Stimulated activated CD8-positive, alpha-beta memory T cell treated with anti-CD3 and anti-CD28 coated beads, Interleukin-15, amount 100 ng/mL, for 48 hours (primary cell): ENCODE data around the gene CDH23.

Experiments
- DNase-seq, 2 donors: peaks; one replicate each; pipeline ENCODE4 v3.0.0-alpha.2; 2020; ENCODE audit warnings: low read depth in 2 of 2

Gene CDH23

DNA sequence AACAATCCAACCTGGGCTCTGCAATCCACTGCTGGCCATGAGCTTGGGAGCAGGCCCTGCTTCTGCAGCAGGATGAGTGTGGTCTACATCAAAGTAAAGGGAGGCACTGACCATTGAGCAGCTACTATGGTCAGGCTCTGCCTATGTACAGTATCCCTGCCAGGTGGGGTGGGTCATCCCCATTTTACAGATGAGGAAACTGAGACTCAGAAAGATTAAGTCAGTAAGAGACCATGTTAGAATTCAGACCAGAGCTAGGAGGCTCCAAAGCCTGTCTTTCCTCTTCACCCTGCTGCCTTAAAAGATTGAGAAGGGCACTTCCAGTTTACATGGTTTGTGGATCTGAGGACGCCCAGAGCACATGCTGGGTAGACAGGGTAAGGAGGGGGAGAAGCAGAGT lies 27.1 kb upstream of the CDH23 start:
- DNase-seq = no peak

DNA sequence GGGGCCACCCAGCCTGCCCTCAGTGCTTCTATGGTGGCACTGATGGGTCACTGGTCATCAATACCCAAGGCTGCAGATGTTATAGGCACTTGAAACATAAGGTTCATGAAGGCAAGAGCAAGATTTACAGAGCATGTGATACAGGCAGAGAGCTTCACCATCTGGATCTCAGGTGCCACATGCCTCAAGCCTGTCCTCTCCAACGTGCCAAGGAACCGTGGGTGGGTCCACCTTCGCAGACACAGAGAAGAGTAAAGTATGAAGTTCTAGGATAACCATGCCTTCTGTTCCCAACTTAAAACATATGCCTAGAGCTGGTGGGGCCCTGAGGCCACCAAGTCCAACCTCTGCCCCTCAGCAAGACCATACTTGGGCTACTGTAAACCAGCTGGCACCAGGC lies 26.7 kb upstream of the CDH23 start:
- no peak for DNase-seq

DNA sequence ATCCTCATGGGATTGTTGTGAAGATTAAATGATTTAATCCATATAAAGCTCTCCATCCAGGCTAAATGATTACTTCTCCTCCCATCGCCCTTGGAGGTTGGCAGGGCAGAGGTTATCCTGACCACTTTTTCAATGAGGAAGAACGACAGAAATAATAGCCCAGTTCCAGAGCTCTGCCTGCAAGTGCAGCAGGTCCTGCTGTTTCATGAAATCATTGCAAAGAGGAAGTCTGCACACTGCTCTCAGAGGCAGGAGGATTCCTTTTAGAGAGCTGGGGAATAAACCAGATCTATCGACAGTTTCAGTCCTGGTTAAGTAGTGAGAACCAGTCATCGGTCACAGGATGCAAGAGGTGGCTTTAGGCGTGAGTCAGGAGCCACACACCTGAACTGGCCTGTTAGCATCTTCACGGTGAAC lies 25.0 kb upstream of the CDH23 start:
- DNase-seq = no peak

DNA sequence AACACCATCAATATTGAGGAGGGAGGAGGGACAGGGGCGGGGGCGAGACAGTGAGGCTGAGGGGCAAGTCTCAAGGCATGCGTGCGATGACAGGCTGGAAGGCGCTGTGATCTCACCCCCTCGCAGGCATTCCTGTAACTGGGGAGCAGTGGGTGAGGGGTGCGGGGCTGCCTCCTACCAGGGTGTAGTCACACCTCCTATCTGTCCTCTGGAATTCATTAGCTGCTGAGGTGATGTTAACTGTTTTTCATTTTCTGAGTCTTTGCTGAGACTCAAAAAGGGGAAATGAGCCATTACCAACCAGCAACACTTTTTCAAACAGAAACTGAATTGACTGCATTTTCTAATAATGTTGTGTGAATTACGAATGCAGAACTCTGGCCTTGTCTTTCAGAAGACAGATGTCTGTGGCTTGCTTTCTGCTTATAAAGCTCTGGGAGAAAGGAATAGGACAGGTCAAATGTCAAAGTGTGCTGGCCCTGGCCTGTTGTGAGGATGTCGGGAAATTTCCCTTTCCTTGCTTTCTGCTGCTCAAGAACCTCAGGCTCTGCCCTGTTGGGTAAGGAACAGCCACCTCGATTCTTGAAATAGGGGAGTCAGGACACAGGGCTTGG lies 23.7 kb upstream of the CDH23 start:
- DNase-seq = no peak

DNA sequence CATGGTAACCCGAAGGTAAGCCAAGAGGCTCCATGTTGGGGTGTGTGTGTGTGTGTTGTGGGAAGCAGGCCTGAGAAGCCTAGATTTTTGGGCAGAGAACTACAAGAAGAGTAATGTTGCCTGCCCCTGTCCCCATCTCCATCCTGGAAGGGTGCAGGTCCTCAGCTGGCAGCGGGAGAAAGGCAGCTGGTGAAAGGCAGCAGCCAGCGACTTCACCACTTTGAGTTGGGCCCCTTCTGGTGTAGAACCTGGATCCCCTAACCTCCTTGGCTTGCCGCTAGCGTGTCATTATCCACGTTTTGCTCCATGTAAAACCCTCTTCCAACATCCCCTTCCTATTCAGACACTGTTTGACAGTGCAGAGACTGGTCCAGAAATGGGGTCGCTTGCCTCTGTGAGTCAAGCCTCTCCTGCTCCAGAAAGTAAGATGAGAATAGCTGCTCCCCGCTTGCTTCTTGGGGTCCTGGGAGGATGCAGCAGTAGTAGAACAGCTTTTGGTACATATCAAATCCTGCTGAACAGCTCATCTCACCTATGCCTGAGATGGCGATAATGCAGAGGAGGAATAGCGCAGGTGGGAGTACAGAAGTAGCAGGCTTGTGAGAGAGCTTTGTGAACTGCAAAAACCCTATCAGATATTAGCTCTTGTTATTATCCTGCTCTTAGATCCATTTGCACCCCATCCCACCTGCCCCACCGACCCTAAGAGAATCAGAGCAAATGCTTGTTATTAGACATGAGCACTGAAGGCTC lies 22.1 kb upstream of the CDH23 start:
- DNase-seq = no peak

DNA sequence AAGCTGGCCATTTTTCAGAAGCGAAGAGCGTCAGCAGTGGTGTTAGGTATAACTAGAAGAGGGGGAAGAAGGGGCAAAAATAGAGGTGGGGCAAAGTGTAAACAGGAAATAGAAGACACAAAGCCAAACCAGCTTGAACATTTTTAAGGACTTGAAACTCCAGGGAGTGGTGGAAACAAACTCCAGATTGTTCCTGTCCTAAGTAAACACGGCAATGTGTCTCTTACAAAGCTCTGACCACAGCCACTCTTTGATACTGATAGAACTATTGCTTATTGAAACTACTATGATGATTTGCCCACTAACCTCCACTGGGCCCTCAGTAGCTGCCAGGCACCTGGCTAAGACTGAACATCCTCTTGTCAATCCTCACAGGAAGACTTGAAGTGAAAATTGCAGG lies 20.8 kb upstream of the CDH23 start:
- no peak for DNase-seq

DNA sequence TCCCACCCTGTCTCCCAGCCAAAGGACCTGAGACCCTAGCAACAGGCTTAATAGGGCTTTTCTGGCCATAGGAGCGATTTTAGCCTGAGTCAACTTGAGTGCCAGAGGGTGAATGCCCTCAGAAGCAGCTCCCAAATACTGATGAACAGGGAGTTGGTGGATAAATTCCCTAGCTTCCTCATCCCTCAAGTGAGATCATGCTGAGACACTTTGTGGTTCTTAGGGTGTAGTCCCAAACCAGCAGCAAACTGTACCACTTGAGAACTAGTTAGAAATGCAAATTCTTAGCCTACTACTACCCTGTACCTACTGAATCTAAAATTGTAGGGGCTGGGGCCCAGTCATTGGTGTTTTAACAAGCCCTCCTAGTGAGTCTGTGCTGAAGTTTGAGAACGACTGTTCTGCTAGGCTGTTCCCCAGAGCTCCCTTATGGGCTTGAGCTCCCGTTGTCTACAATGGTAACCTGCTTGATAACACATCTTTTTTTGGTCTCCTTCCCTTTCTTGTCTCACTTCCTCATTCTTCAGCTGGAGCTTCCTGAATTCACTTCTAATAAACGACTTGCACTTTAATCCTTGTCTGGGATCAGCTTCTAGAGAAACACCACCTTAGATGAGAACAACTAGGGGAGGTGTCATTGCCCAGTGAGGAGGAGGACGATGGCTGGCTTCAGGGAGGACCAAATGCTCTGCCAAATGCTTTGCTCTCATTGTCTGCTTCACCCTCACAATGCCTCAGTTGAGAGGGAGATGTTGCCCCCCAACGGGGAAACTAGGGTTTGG lies 18.2 kb upstream of the CDH23 start:
- no peak for DNase-seq

DNA sequence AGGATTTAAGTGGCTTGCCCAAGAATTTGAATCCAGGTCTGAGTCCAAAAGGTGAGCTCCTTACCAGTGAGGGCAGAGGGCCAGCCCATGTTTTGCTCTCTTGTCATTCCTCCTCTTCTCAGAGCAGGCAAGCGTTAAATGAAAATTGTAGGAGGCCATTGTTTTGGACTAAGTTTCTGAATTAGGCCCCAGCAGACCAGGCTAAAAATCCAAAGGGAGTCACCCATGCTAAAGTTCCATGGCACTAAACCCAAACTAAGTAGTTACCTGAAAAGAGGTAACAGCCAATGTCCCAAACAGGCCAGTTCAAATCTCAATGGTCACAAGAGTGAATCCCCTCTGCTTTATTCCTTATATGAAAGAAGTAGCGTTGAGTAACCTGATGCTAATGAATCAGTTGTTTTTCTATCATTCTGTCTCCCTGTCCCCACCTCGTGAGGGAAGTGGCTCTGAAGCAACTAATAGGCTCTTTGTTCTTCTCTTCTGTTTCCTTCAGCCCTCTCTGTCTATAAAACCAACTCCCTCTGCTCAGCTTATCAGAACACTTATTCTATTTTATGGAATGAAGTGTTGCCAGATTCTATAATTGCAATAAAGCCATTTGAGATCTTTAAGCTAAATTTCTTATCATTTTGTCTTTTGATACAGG lies 17.5 kb upstream of the CDH23 start:
- DNase-seq = no peak

DNA sequence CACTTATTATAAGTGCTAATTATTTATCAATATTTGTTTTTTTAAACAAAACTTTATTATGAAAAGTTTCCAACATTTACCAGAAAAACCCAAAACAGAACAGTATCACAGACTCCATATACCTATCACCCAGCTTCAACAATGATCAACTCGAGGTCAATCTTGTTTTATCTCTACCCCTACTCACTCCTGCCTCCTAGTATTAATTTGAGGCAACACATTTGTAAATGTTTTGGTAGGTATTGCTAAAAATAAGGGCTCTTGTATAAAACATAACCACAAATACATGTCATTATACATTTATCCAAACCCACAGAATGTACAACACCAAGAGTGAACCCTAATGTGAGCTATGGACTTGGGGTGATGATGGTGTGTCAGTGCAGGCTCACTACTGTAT lies 15.9 kb upstream of the CDH23 start:
- DNase-seq = no peak

DNA sequence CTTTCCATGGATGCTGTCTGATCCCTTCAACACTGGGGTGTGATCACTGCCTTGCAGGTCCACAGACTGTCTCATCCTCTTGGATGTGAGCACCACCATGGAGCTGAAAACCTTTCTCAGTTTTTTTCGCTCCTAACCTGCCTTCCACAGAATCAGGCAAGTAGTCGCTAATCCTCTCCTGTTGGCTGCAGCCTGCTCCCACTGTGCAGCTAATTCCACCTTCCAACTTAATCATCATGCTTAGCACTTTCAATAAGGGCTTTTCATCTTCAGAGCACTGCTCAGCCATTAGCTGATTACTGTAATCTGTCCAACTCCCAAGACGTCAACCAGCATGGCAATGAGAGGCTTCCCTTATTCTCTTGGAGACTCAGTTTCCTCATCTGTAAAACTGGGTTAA lies 15.1 kb upstream of the CDH23 start:
- no peak for DNase-seq

DNA sequence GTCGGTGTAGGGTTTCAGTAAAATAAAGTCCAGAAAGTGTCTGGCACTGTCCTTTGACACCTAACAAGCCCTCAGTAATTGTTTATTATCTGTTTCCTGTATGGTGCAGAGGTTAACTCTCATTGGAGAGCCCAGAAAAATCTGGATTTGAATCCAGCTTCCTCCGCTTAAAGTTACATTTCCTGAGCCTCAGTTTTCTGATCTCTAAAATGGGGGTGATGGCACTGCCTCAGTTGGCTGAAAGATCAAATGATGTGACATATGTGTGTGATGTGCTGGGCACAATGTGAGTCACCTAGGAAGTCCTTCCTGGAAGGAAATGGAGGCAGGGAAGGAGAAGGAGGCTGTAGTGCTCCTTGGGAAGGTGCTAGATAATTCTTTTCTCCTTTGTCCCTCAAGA lies 14.7 kb upstream of the CDH23 start:
- DNase-seq = no peak

DNA sequence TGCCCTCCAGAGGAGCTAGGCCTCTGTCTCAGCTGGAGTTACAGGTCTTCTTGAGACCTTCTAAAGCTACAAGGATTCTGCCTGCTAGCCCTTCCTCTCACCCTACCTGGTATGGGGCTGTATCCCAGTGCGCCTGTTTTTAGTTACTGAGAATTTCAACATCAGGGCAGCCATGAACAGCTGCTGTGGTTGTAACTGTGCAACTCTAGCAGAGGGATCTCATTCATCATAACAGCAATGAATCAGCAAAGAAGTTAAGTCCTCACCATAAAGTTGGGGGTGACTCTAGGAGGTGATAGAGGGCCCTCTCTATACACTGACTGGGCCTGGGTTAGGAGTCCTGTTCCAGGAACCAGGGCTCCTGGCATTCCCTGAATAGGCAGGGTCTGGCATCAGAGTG lies 14.0 kb upstream of the CDH23 start:
- DNase-seq = no peak

DNA sequence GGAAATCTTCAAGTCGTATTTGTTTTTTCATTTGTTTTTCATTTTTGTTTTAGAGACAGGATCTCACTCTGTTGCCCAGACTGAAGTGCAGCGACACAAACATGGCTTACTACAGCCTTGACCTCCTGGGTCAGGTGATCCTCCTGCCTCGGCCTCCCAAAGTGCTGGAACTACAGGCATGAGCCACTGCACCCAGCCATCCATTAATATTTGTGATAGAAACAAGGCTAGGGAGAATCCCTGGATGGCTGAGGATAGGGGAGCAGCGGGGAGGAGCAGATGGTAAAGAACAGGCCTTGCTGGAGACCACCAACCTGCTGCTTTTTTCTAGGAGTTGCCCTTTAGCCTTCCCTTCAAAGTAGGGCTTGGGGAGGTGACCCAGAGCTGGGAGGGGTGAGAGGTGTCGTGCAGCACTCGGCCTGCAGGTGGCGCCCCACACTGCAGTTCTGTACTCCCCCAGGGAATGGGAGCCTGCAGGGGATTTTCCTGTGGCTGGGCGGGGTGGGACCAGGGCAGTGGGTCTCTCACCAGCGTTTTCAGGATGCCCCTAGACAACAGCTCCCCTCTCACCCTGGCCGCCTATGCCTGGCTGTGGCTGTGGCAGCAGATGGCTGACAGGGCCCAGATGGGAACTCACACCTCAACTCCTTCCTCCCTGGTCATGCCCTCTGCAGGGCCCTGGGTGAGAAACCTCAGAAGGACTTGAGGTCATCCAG lies 12.6 kb upstream of the CDH23 start:
- DNase-seq = peak; percentile 34 to 51

DNA sequence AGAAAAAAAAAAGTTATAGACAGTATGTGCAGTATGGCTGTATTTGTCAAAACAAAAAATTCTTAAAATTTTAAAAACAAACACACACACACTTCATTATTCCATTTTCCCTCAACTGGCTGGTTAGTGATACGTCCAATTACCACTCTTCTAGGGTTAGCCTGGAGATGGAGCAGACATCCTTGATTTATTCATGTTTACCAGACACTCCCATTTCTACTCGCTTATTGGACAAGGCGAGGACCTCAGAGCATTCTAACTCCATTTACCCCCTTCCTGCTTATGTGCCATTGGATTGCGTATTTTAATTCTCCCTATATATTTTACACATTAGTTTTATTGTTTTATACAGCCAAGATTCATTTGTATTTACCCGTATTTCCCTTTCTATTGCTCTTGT lies 8.5 kb upstream of the CDH23 start:
- no peak for DNase-seq

DNA sequence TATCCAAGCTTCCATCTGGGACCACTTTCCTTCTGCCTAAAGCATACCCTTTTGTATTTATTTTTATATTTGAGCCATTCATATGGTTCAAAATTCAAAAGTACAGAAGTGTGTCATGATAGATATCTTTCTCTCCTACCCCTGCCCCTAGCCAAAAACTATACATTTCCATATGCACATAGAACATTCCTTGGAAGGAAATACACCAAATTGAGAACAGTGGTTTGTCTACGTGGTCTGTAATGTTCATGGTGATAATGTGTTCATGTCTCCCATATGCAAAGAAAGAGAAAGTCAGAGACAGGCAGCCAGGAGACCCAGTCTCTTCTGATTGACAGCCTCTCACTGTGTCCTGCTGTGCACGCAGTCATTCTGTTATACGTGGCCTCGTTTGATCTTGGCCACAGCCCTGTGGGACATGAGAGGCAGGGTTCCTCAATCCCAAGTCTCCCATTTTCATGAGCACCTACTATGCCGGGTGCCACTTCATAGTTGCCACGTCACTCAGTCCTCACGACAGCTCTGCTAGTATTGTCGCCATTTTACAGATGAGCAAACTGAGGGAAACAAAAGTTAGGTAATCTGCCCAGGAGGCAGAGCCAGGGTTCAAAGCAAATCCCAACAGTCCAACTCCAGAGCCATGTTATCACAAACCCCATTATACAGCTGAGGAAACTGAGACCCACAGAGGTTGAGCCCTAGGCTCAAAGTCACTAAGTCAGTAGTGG lies 8.0 kb upstream of the CDH23 start:
- DNase-seq = no peak

DNA sequence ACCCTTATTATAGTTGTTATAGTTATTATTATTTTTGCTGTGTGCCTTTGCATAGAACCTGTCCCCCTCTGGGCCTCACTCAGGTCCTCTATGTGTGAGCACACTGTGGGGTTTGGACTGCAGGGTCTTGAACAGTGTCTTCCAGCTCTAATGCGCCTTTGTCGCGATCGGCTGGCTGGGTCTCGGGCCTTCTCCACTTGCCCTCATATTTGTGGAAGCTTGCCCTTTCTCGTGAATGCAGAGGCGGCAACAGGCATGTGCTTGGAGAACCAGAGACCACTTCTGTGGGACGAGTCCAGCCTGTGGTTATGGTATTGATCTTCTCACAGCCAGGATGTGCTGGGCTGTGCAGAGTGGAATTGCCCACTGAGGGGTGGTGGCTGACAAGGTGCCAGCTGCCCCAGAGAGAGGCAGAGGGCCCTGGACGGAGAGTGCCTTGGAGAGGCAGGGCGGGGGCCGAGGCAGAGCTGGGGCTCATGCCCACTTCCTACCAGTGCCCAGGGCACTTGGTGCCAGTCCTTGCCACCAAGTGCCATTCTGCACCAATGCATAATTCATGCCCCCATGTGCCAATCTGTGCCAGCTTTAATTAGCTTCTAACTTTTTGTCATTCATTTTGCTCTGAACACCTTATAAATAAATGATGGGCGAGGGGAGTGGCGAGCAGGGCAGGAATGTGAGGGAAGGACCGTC lies 6.8 kb upstream of the CDH23 start:
- no peak for DNase-seq

DNA sequence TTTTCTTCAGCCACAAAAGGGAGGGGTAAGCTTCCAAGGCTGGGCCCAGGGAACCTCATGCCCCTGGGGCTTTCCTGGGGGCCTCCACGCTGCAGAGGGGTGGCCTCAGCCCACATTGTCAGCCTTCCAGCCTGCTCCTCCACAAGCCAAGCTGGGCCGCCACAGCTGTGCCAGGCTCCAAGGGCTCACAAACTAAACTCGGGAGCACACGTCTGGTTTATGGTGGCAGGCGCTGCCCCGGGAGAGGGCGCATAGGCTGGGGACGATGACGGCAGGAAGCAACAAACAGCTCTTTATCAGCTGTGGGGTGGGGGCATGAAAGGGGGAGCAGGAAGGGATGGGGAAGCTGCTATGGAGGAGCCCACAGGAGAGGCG lies 6.3 kb upstream of the CDH23 start:
- no peak for DNase-seq

DNA sequence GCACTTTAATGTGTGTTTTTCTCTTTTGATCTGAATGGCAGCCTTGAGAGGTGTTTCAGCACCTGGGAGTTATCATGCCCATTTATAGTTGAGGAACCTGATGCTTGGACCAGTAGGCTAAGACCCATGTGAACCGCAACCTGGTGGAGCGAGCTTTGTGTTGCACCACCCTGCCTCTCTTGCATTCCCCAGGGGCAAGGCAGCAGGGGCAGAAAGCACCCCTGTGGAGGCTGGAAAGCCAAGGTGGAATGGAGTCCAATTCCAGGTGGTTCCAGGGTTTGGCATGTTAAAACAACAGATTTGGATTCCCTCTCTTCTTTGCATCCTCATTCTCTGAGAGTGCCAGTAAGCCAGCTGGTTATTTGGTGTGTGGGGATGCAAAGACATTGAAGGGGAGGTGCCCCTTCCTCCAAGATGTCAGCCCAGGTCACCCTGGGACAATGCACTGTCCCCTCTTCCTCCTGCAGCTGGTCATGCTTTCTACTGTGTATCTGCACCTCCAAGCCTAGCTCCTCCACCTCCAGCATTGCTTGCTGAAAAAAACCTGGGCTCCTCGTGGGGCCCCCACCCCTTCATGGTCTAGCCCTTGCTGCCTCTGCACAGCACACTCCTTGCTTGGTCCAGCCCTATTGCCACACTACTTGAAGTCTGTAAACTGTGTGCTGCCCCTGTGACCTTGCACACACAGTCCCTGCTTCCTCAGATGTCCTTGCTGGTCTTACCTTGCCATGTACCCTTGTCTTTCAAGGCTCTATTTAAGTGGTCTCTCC lies 5.6 kb upstream of the CDH23 start:
- no peak for DNase-seq

DNA sequence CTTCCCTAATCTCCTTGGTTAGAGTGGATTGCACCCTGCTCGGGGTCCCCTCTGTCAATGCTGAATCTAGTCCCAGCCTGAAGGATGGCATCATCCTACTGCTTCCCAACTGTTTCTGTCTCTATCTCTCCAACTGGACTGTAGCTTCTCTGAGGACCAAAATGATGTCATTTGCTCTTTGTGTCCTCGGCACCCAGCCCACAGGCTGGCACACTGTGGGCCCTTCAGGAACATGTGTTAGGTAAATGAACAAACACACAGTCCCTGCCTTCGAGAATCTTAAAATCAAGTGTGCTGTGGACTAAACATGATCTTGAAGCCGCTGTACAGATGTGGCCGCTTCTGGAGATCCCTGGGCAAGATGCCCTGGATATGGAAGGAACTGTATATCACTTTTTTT lies 5.0 kb upstream of the CDH23 start:
- no peak for DNase-seq

DNA sequence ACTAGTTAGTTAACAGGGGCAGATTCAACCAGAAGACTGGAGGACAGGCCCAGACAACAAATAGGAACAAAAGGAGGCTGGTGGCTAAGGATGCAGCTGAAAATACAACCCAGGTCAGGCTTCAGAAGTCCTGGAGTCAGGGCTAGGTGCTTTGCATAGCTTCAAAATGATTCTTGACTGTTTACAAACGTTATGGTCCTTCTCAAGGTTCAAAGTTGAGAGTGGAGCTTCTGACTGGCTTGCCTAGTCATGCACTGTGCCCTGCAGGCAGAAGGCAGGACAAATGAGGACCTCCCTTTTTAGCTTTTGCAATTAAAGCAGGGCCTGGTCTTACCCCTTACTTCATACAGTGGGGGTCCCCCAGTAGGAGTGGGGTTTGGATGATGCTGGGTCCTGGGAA lies 4.4 kb upstream of the CDH23 start:
- DNase-seq = no peak
